ENCODE data around the gene ZACN. TPM values are rescaled to one million over a fixed set of nuclear protein-coding genes. Genes with fewer than 3 reads are reported as not detected.
"Not testable (repeated sequence)": the region's sequence is repeated elsewhere in the genome, so short reads cannot be mapped to it uniquely, and the experiment has no call there.

The ZACN gene
- not detected in 2 replicates for total RNA-seq (2012; rRNA removed)

DNA sequence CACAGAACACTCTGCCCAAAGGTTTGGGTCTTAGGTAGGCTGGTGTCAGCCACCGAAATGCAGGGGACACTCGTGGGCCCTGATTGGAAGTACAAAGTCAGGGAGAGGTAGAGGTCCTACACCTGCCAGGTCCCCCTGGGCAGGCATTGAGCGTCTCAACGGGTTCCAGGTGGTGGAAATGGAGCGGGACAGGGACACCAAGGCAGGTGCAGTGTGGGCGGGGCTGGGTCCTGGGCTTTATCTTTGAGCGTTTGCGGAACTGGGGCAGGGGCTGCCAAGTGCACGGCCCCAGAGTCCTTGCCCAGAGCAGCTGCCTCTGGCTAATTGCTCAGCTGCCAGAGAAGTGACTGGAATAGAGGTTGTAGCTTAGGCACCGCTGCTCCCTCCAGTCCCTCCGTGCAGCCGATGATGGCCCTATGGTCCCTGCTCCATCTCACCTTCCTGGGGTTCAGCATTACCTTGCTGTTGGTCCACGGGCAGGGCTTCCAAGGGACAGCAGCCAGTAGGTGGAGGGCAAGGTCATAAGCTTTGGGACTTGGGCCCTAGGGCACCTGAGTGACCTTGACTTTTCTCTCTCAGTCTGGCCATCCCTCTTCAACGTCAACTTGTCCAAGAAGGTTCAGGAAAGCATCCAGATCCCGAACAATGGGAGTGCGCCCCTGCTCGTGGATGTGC lies at the start of gene ZACN:
Gene ZACN, plus strand, starts transcription at position 323 of the 675 bp plus-strand sequence. Its CDS starts 83 bp downstream, at position 406.
- no peak within 1 kb of the TSS for H3K9ac ChIP-seq (ENCODE audit: low read depth, low read length)
- peaks cover 11% of the 10 kb centered on the region for H3K36me3 ChIP-seq (ENCODE audit: insufficient read depth, low read length)
- H3K4me1 ChIP-seq (ENCODE audit: control insufficient read depth, insufficient read depth, low read length) = no peaks in the 10 kb centered on the region
- no peak within 1 kb of the TSS for H3K4me3 ChIP-seq (ENCODE audit: low read length)
- H3K27me3 ChIP-seq (ENCODE audit: control insufficient read depth, insufficient read depth, low read length) = peaks cover 72% of the 10 kb centered on the region
- no peak within 1 kb of the TSS for H3K4me2 ChIP-seq (ENCODE audit: low read length)
- no peaks in the 10 kb centered on the region for H3K9me3 ChIP-seq (replicated peaks; ENCODE audit: low read length)

DNA sequence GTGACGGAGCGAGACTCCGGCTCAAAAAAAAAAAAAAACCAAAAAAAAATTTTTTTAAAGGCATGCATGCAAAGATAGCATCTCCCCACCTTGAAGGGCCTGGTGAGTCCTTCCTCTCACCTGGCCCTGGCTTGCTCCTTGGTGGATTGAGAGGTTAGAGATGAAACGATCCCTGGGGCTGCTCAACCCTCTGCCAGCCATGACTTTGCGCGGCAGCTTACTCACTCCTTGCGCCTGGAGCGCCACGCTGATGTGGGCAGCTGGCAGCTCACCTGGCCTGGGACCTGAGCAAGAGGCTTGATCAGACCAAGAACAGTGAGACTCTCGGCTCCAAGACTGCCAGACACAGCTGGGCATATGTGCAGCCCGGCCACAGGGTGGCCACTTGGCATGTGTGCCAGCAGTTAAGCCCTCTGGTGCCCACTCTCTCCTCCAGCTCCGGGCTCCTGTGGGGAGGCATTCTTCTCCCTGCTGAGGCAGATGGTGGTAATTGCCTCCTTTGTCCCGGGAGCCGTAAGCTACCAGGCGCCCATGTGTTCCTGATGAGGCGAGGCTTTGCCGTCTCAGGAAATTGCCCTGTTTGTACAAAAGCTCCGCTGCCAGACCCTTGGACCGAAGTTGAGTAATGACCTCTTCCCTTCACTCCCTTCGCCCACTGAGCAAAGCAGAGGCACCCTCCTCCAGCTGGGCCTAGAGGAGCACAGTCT lies 46.8 kb upstream of the ZACN start:
- Histone ChIP-seq H3K36me3 (ENCODE audit: insufficient read depth, low read length) (no peaks in the 10 kb centered on the region), H3K27me3 (ENCODE audit: control insufficient read depth, insufficient read depth, low read length) (no peaks in the 10 kb centered on the region), H3K9me3 (replicated peaks; ENCODE audit: low read length) (no peaks in the 10 kb centered on the region), H3K4me3 (ENCODE audit: low read length) (no peak overlapping the region), H3K9ac (ENCODE audit: low read depth, low read length) (no peak overlapping the region), H3K4me1 (ENCODE audit: control insufficient read depth, insufficient read depth, low read length) (peaks cover 12% of the 10 kb centered on the region), H3K4me2 (ENCODE audit: low read length) (no peak overlapping the region)

DNA sequence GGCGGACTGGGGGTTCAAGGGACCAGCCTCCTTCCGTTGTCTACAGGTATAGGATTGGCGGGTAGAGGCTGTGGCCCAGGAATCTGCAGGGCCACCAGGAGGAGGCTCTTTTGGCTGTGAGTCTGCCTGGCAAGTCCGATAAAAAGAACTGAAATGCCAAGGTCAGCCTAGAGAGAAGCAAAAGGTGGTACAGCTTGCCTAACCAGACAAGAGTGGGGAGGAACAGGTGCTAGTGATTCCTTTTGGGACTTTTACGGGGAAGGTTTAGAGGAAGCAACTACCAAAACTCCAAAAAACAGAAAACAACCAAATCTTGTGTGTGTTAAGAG lies 46.2 kb upstream of the ZACN start:
- Histone ChIP-seq H3K9me3 (replicated peaks; ENCODE audit: low read length) (no peaks in the 10 kb centered on the region), H3K4me3 (ENCODE audit: low read length) (no peak overlapping the region)

DNA sequence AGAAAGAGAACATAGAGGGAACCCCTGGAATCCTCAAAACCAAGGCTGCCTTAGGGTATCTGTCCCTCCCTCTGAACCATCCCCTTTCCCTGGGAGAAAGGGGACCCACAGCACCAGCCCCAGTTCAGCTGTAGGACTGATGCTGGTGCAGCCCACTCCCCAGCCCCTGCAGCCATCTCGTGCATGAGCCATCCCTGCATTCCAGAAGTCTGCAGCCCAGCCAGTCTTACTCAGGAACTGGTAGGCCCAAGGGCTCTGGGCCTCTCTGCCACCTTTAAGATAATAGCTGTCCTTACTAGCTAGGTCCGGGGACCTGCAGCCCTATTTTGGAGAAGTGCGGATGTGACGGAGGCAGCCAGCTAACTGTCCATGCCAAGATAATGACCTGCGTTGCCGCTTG lies 45.8 kb upstream of the ZACN start:
- no peaks in the 10 kb centered on the region for H3K9me3 ChIP-seq (replicated peaks; ENCODE audit: low read length)
- H3K4me3 ChIP-seq (ENCODE audit: low read length) = no peak overlapping the region
- H3K27me3 ChIP-seq (ENCODE audit: control insufficient read depth, insufficient read depth, low read length) = no peaks in the 10 kb centered on the region
- H3K4me2 ChIP-seq (ENCODE audit: low read length) = no peak overlapping the region
- peaks cover 4% of the 10 kb centered on the region for H3K36me3 ChIP-seq (ENCODE audit: insufficient read depth, low read length)
- H3K9ac ChIP-seq (ENCODE audit: low read depth, low read length) = no peak overlapping the region
- H3K4me1 ChIP-seq (ENCODE audit: control insufficient read depth, insufficient read depth, low read length) = peaks cover 12% of the 10 kb centered on the region

More for the DNA sequence above, 46.2 kb upstream of the ZACN start:
- H3K36me3 ChIP-seq (ENCODE audit: insufficient read depth, low read length) = peaks cover under 1% of the 10 kb centered on the region
- H3K4me2 ChIP-seq (ENCODE audit: low read length) = no peak overlapping the region
- H3K4me1 ChIP-seq (ENCODE audit: control insufficient read depth, insufficient read depth, low read length) = peaks cover 12% of the 10 kb centered on the region
- no peak overlapping the region for H3K9ac ChIP-seq (ENCODE audit: low read depth, low read length)
- H3K27me3 ChIP-seq (ENCODE audit: control insufficient read depth, insufficient read depth, low read length) = no peaks in the 10 kb centered on the region

DNA sequence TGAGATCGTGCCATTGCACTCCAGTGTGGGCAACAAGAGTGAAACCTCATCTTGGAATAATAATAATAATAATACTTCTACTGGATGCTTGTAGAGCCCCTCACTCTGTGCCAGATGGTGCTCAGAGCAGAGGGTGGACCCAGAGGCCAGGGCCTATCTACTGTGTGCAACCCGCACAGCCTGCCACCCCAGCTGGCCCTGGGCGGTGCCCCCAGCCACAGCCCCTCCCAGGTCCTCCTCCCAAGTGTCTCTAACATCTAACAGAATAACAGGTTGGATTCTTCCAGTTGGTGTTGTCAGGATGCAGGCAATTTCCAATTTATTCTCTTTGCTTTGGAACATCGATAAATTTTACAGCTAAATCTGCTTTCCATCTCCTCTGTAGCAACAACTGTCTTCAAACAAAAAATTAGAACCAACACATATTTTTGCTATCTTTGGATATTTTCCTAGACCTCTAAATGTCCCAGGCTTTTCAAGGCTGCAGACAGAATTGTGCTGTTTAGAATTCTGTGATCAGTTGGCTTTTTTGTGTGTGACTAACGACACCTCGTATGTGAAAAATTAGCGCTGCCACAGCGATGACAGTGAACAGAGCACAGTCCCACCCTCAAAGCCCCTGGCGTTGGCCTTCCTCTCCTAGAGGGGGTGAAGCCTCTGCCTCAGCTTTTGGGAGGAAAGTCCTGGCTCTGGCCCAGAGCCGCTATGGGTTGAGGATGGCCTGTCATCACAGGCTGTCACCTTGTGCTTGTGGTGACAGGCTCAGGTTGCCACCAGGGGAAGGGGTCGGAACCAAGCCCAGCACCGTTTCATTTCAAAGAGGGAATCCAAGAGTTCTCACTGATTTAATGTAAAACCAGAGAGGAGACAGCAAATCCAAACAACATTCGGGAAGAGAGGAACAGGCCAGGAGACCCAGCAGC lies 44.3 kb upstream of the ZACN start:
- peaks cover 7% of the 10 kb centered on the region for H3K4me1 ChIP-seq (ENCODE audit: control insufficient read depth, insufficient read depth, low read length)
- no peaks in the 10 kb centered on the region for H3K9me3 ChIP-seq (replicated peaks; ENCODE audit: low read length)
- no peak overlapping the region for H3K4me3 ChIP-seq (ENCODE audit: low read length)
- H3K4me2 ChIP-seq (ENCODE audit: low read length) = no peak overlapping the region
- H3K27me3 ChIP-seq (ENCODE audit: control insufficient read depth, insufficient read depth, low read length) = no peaks in the 10 kb centered on the region
- no peak overlapping the region for H3K9ac ChIP-seq (ENCODE audit: low read depth, low read length)
- H3K36me3 ChIP-seq (ENCODE audit: insufficient read depth, low read length) = peaks cover 14% of the 10 kb centered on the region

DNA sequence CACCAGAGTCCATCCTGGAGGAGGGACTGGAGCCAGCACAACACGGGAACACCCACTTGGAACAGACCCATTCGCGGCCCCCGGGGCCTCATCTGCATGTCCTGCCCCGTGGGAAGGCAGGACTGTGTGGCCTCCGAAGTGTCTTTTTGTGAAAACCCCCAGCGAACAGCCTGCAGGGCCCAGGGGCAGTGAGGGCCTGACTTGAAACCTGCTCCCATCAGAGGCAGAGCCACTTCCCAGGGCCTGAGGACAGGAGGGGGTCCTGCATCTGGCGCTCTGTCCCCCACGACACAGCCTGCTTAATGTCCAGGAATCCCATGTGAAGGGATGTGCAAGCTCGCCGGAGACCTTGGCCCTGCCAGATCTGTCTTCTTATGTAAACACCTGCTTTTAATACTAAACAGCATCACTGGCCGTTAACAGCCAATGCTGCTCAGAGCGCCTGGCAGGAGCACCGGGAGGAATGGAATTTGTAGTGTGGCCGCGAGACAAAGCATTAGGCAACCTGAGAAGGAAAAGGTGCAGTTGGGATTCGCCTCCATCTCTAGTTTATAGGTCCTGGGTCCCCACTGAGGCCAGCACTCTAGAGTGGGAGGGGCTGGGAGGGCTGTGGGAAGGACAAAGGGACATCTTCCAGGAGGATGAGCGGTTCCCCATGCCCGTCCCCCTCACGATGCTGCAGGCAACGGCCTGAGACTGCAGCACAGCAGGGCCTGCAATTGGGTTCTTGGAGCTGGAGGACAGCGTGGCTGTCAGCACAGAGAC lies 42.3 kb upstream of the ZACN start:
- Histone ChIP-seq H3K9ac (ENCODE audit: low read depth, low read length) (no peak overlapping the region), H3K4me3 (ENCODE audit: low read length) (no peak overlapping the region), H3K4me1 (ENCODE audit: control insufficient read depth, insufficient read depth, low read length) (no peaks in the 10 kb centered on the region), H3K27me3 (ENCODE audit: control insufficient read depth, insufficient read depth, low read length) (no peaks in the 10 kb centered on the region), H3K4me2 (ENCODE audit: low read length) (no peak overlapping the region), H3K36me3 (ENCODE audit: insufficient read depth, low read length) (peaks cover 32% of the 10 kb centered on the region), H3K9me3 (replicated peaks; ENCODE audit: low read length) (no peaks in the 10 kb centered on the region)

DNA sequence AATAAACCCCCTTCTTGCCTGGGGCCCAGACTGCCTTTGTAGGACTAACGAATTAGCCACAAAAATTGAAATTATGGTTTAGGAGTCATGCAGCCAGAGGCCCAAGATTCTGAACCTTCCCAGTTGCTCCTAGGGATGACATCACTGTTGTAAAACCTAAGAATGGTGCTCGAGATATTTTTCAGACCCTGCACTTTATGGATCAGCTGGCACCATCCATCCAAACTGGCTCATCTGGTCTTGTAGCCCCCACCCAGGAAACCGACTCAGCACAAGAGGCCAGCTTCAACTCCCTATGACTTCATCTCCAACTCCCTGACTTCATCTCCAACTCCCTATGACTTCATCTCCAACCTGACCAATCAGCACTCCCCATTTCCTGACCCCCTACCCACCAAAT lies 40.9 kb upstream of the ZACN start:
- H3K36me3 ChIP-seq (ENCODE audit: insufficient read depth, low read length) = peaks cover 41% of the 10 kb centered on the region

DNA sequence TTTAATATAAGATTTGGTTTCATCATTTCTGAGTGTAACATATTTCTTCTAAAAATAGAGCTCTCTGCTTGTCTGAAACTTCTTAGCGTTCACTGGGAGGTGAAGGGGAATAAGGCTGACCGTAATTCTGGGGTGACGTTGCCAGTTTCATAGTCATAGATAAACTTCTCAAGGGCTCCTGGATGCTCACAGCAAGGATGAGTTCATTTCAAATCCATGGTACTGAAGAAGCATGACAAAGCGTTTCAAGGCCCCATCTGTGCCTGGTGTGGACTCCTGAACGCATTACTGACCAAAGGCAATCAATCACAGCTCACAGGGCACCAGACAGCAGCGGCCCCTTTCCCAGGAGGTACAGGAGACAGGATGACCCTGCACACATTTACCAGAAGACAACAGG lies 39.9 kb upstream of the ZACN start:
- peaks cover 52% of the 10 kb centered on the region for H3K36me3 ChIP-seq (ENCODE audit: insufficient read depth, low read length)
- no peak overlapping the region for H3K4me3 ChIP-seq (ENCODE audit: low read length)
- H3K4me1 ChIP-seq (ENCODE audit: control insufficient read depth, insufficient read depth, low read length) = no peaks in the 10 kb centered on the region
- H3K27me3 ChIP-seq (ENCODE audit: control insufficient read depth, insufficient read depth, low read length) = no peaks in the 10 kb centered on the region
- no peak overlapping the region for H3K9ac ChIP-seq (ENCODE audit: low read depth, low read length)
- no peak overlapping the region for H3K4me2 ChIP-seq (ENCODE audit: low read length)
- H3K9me3 ChIP-seq (replicated peaks; ENCODE audit: low read length) = no peaks in the 10 kb centered on the region

More for the DNA sequence above, 40.9 kb upstream of the ZACN start:
- no peak overlapping the region for H3K4me3 ChIP-seq (ENCODE audit: low read length)
- H3K9me3 ChIP-seq (replicated peaks; ENCODE audit: low read length) = no peaks in the 10 kb centered on the region
- H3K9ac ChIP-seq (ENCODE audit: low read depth, low read length) = no peak overlapping the region
- H3K27me3 ChIP-seq (ENCODE audit: control insufficient read depth, insufficient read depth, low read length) = no peaks in the 10 kb centered on the region
- no peak overlapping the region for H3K4me2 ChIP-seq (ENCODE audit: low read length)
- H3K4me1 ChIP-seq (ENCODE audit: control insufficient read depth, insufficient read depth, low read length) = no peaks in the 10 kb centered on the region

DNA sequence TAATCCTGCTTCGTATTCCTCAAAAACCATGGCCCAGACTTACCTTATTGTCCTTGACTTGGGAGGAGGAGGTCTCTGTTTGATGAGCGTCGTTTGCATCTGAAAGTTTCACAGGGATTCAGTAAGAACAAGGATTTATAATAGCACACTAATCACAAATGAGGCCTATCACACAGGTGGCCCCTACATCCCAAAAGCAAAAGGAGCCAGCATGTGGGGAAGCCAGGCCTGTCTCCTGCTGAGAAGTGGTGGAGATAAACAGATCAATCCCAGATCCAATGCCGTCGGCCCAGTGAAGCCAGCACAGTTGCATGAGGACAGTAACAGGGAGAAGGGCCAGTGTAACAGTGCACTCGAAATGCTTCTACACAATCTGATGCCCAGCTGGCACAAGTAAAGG lies 38.6 kb upstream of the ZACN start:
- Histone ChIP-seq H3K9me3 (replicated peaks; ENCODE audit: low read length) (no peaks in the 10 kb centered on the region), H3K4me1 (ENCODE audit: control insufficient read depth, insufficient read depth, low read length) (no peaks in the 10 kb centered on the region), H3K4me2 (ENCODE audit: low read length) (no peak overlapping the region), H3K36me3 (ENCODE audit: insufficient read depth, low read length) (peaks cover 64% of the 10 kb centered on the region), H3K27me3 (ENCODE audit: control insufficient read depth, insufficient read depth, low read length) (no peaks in the 10 kb centered on the region), H3K9ac (ENCODE audit: low read depth, low read length) (no peak overlapping the region), H3K4me3 (ENCODE audit: low read length) (no peak overlapping the region)

DNA sequence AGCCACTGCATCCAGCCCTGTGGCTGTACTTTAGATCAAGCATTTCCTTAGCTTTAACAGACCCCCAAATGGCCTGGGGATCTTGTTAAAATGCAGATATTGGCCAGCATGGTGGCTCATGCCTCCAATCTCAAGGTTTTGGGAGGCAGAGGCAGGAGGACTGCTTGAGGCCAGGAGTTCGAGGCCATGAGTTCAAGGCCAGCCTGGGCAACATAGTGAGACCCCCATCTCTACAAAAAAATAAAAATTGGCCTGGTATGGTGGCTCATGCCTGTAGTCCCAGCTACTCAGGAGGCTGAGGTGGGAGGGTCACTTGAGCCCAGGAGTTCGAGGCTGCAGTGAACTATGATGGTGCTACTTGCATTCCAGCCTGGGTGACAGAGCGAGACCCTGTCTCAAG lies 36.1 kb upstream of the ZACN start:
- peaks cover 83% of the 10 kb centered on the region for H3K36me3 ChIP-seq (ENCODE audit: insufficient read depth, low read length)

DNA sequence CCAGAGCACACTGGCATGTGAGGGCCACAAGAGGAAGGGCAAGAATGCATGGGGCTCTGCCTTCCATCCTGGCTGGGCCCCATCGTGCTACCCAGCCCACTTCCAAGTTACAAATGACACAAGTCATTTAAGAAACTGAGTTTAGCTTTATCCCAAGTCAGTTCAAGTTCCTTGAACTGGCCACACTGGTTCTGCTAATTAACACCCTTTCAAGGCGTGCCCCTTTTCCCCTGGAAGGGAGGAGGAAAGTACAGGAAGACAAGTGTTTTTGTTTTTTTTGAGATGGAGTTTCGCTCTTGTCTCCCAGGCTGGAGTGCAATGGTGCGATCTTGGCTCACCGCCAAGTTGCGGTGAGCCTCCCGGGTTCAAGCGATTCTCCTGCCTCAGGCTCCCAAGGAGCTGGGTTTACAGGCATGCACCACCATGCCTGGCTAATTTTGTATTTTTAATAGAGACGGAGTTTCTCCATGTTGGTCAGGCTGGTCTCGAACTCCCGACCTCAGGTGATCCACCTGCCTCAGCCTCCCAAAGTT lies 34.4 kb upstream of the ZACN start:
- H3K9me3 ChIP-seq (replicated peaks; ENCODE audit: low read length); H3K27me3 ChIP-seq (ENCODE audit: control insufficient read depth, insufficient read depth, low read length); H3K4me3 ChIP-seq (ENCODE audit: low read length); H3K9ac ChIP-seq (ENCODE audit: low read depth, low read length); H3K4me2 ChIP-seq (ENCODE audit: low read length): not testable (repeated sequence)
- peaks cover 89% of the 10 kb centered on the region for H3K36me3 ChIP-seq (ENCODE audit: insufficient read depth, low read length)
- H3K4me1 ChIP-seq (ENCODE audit: control insufficient read depth, insufficient read depth, low read length) = peaks cover 15% of the 10 kb centered on the region

More for the DNA sequence above, 36.1 kb upstream of the ZACN start:
- not testable (repeated sequence) for H3K9me3 ChIP-seq (replicated peaks; ENCODE audit: low read length); H3K4me2 ChIP-seq (ENCODE audit: low read length); H3K27me3 ChIP-seq (ENCODE audit: control insufficient read depth, insufficient read depth, low read length); H3K9ac ChIP-seq (ENCODE audit: low read depth, low read length); H3K4me1 ChIP-seq (ENCODE audit: control insufficient read depth, insufficient read depth, low read length); H3K4me3 ChIP-seq (ENCODE audit: low read length)
